ENCODE data around the gene SNF8. TPM values are rescaled to one million over a fixed set of nuclear protein-coding genes. Genes with fewer than 3 reads are reported as not detected.
A peak's percentile ranks its signal among the peaks of the same experiment; 100 is the strongest.

Gene SNF8
- total RNA-seq, 1 donor from 2014 or later = 36.5 TPM

GRCh38 chr17:48912476-48912875 lies 32.2 kb downstream of the SNF8 start:
- Histone ChIP-seq H3K36me3 (peaks cover 24 to 51% of the 10 kb centered on the region in 2 donors), H3K27ac (no peak overlapping the region), H3K9me3 (no peaks in the 10 kb centered on the region), H3K4me1 (peaks cover 4 to 24% of the 10 kb centered on the region in 2 donors), H3K4me3 (no peak overlapping the region), H3K27me3 (no peaks in the 10 kb centered on the region)
- intact Hi-C loops (cut with DNase I) = no loop called here
- no peak for TF ChIP-seq CTCF (IDR thresholded peaks at IDR 0.05)
- no peak for DNase-seq (ENCODE audit: low spot score in 2 of 2)

- no peak for TF ChIP-seq CTCF (IDR thresholded peaks at IDR 0.05)
- peak overlapping the region in 1 of 2 donors; percentile 99 for H3K4me3 ChIP-seq
- no peak for DNase-seq (ENCODE audit: low spot score in 2 of 2)
- no peak overlapping the region for H3K27ac ChIP-seq
- no peaks in the 10 kb centered on the region for H3K9me3 ChIP-seq
- H3K27me3 ChIP-seq = no peaks in the 10 kb centered on the region
- H3K36me3 ChIP-seq = peaks cover 10 to 30% of the 10 kb centered on the region in 2 donors
- intact Hi-C loops (cut with DNase I) = no loop called here
- peaks cover 4 to 26% of the 10 kb centered on the region in 2 donors for H3K4me1 ChIP-seq
Observed at GRCh38 chr17:48910370-48910769, 34.3 kb downstream of the SNF8 start.

- Histone ChIP-seq H3K4me3 (peak overlapping the region; percentile 75 to 99), H3K36me3 (peaks cover 10 to 30% of the 10 kb centered on the region in 2 donors), H3K4me1 (peaks cover 0 to 24% of the 10 kb centered on the region in 2 donors), H3K27me3 (no peaks in the 10 kb centered on the region), H3K27ac (peak overlapping the region in 1 of 2 donors; percentile 96), H3K9me3 (no peaks in the 10 kb centered on the region)
- no peak for DNase-seq (ENCODE audit: low spot score in 2 of 2)
- intact Hi-C loops (cut with DNase I) = loop anchor here (2.0 kb wide), 1 partner anchor 35 kb away; the partner anchor contains the start of gene SNF8
- TF ChIP-seq CTCF (IDR thresholded peaks at IDR 0.05) = no peak
Observed at GRCh38 chr17:48909783-48910182, 34.9 kb downstream of the SNF8 start.

- Histone ChIP-seq H3K27ac (peak overlapping the region; percentile 86 to 96), H3K9me3 (no peaks in the 10 kb centered on the region), H3K36me3 (peaks cover 8 to 23% of the 10 kb centered on the region in 2 donors), H3K4me3 (peak overlapping the region; percentile 75 to 99), H3K4me1 (peaks cover 0 to 24% of the 10 kb centered on the region in 2 donors), H3K27me3 (no peaks in the 10 kb centered on the region)
- intact Hi-C loops (cut with DNase I) = loop anchor here (1.0 to 2.0 kb wide), 2 partner anchors 17 to 36 kb away; partner anchors contain the start of genes ATP5MC1 and SNF8
- TF ChIP-seq CTCF (IDR thresholded peaks at IDR 0.05) = no peak
- DNase-seq (ENCODE audit: low spot score in 2 of 2) = peak; percentile 16 to 85
Observed at GRCh38 chr17:48908853-48909394, 35.7 kb downstream of the SNF8 start.

- peak in 2 of 3 experiments; percentile 19 to 44 for TF ChIP-seq CTCF (IDR thresholded peaks at IDR 0.05)
- peak within 1 kb of the TSS; percentile 75 to 99 for H3K4me3 ChIP-seq
- no peaks in the 10 kb centered on the region for H3K27me3 ChIP-seq
- H3K9me3 ChIP-seq = no peaks in the 10 kb centered on the region
- H3K27ac ChIP-seq = peak within 1 kb of the TSS; percentile 86 to 96
- intact Hi-C loops (cut with DNase I) = loop anchor here (1.0 to 2.0 kb wide), 2 partner anchors 16 to 37 kb away; partner anchors contain the start of genes ATP5MC1 and SNF8
- peaks cover 3 to 17% of the 10 kb centered on the region in 2 donors for H3K36me3 ChIP-seq
- H3K4me1 ChIP-seq = peaks cover 0 to 24% of the 10 kb centered on the region in 2 donors
- DNase-seq (ENCODE audit: low spot score in 2 of 2) = peak; percentile 79 to 97
Observed at GRCh38 chr17:48908047-48908843, 36.4 kb downstream of the SNF8 start, which contains the start of gene UBE2Z. TSS of gene UBE2Z (plus strand) at chr17:48908407. CDS start at chr17:48908504, 97 bp downstream.

All from ascending aorta (tissue), 2 donors.